Activated CD4-positive, alpha-beta T cell treated with anti-CD3 and anti-CD28 coated beads, Interleukin-2, Interleukin-6, amounts not matched to agents 100 ng/mL and 50 ng/mL, durations not matched to agents 16 hours and 8 hours (primary cell): ENCODE results near the gene ZNF526.
A peak's percentile ranks its signal among the peaks of the same experiment; 100 is the strongest.

ENCODE experiments used
- DNase-seq: peaks from one replicate; pipeline ENCODE4 v3.0.0-alpha.2; 2020

Gene ZNF526

GRCh38 chr19:42219812-42220750, at the start of gene ZNF526:
Gene ZNF526 (plus strand): TSS chr19:42220312. CDS start chr19:42224404, 4,092 bp downstream.
- peak; percentile 99 for DNase-seq

- no peak for DNase-seq
Measured at GRCh38 chr19:42170715-42171114, 49.4 kb upstream of the ZNF526 start.

- no peak for DNase-seq
Measured at GRCh38 chr19:42172261-42172660, 47.9 kb upstream of the ZNF526 start.

- DNase-seq = no peak
Measured at GRCh38 chr19:42173695-42174094, 46.4 kb upstream of the ZNF526 start.

- DNase-seq = no peak
Measured at GRCh38 chr19:42174188-42174587, 45.9 kb upstream of the ZNF526 start.

- DNase-seq = no peak
Measured at GRCh38 chr19:42174958-42175734, 45.0 kb upstream of the ZNF526 start.

GRCh38 chr19:42175952-42176648, 44.0 kb upstream of the ZNF526 start:
- DNase-seq = no peak

GRCh38 chr19:42176649-42176989, 43.5 kb upstream of the ZNF526 start:
- DNase-seq = no peak

- peak; percentile 78 for DNase-seq
Measured at GRCh38 chr19:42176990-42177685, 43.0 kb upstream of the ZNF526 start.

- DNase-seq = no peak
Measured at GRCh38 chr19:42177686-42178019, 42.5 kb upstream of the ZNF526 start.

- DNase-seq = peak; percentile 37
Measured at GRCh38 chr19:42178791-42179674, 41.1 kb upstream of the ZNF526 start.

- peak; percentile 83 for DNase-seq
Measured at GRCh38 chr19:42184401-42184861, 35.7 kb upstream of the ZNF526 start.

GRCh38 chr19:42185277-42185676, 34.8 kb upstream of the ZNF526 start:
- DNase-seq = peak; percentile 64

- no peak for DNase-seq
Measured at GRCh38 chr19:42188665-42189064, 31.4 kb upstream of the ZNF526 start.

- no peak for DNase-seq
Measured at GRCh38 chr19:42189133-42189532, 31.0 kb upstream of the ZNF526 start.

- DNase-seq = no peak
Measured at GRCh38 chr19:42191330-42191729, 28.8 kb upstream of the ZNF526 start.

GRCh38 chr19:42191855-42192254, 28.3 kb upstream of the ZNF526 start:
- DNase-seq = peak; percentile 40

GRCh38 chr19:42193294-42193693, 26.8 kb upstream of the ZNF526 start:
- DNase-seq = no peak

- no peak for DNase-seq
Measured at GRCh38 chr19:42193706-42194105, 26.4 kb upstream of the ZNF526 start.

- DNase-seq = no peak
Measured at GRCh38 chr19:42196011-42197001, 23.8 kb upstream of the ZNF526 start.
